Measurements from ENCODE around the gene ADAMTS3.

ADAMTS3 gene

DNA sequence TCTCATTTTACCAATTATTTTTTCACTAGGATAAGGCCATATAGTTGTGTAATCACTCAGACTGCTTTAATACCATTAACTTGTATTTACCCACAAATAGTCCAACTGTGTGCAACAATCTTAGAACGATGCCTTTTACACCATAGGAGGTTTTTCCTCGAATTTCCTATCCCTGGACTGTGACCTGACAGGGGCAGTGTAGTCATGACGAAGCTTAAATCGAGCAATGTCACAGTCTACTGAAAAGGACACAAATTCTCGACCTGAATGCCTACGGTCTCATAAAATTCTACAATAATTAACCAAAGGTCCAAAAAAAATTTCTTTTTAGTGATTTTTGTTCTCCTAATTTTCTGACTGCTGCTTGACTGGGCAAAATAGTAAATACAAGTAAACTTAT lies 208.9 kb downstream of the ADAMTS3 start:
- Histone ChIP-seq H3K79me2 (ENCODE audit: insufficient read depth, low read length) (no peaks in the 10 kb centered on the region), H3K4me2 (ENCODE audit: low read depth, low read length, poor library complexity, severe bottlenecking) (no peak overlapping the region), H3K27me3 (ENCODE audit: insufficient read depth, low read length, poor library complexity, severe bottlenecking) (no peaks in the 10 kb centered on the region), H3K4me1 (ENCODE audit: insufficient read depth, low read length, poor library complexity, severe bottlenecking) (no peaks in the 10 kb centered on the region), H3K9me2 (replicated peaks; ENCODE audit: low read depth, low read length) (no peaks in the 10 kb centered on the region), H4K20me1 (ENCODE audit: insufficient read depth, low read length, poor library complexity, severe bottlenecking) (no peaks in the 10 kb centered on the region), H3F3A (ENCODE audit: low read depth) (no peaks in the 10 kb centered on the region), H2AFZ (ENCODE audit: low read length) (no peak overlapping the region), H3K9me3 (ENCODE audit: insufficient read depth, low read depth, low read length) (no peaks in the 10 kb centered on the region), H3K36me3 (ENCODE audit: insufficient read depth, low read length) (no peaks in the 10 kb centered on the region), H3K4me3 (ENCODE audit: low read length, poor library complexity, severe bottlenecking) (no peak overlapping the region), H3K9ac (ENCODE audit: low read depth, low read length, poor library complexity, severe bottlenecking) (no peak overlapping the region)
- no peak for TF ChIP-seq CTCF (conservative IDR thresholded peaks at IDR 0.05; ENCODE audit: low read length)
- TF ChIP-seq EZH2phosphoT487 (IDR thresholded peaks at IDR 0.05; ENCODE audit: borderline replicate concordance), result no peak

- Histone ChIP-seq H3K4me3 (ENCODE audit: low read length, poor library complexity, severe bottlenecking) (no peak overlapping the region), H3K9ac (ENCODE audit: low read depth, low read length, poor library complexity, severe bottlenecking) (no peak overlapping the region), H3K36me3 (ENCODE audit: insufficient read depth, low read length) (no peaks in the 10 kb centered on the region), H3K9me2 (replicated peaks; ENCODE audit: low read depth, low read length) (no peaks in the 10 kb centered on the region), H3K79me2 (ENCODE audit: insufficient read depth, low read length) (no peaks in the 10 kb centered on the region), H3K4me2 (ENCODE audit: low read depth, low read length, poor library complexity, severe bottlenecking) (no peak overlapping the region), H3K4me1 (ENCODE audit: insufficient read depth, low read length, poor library complexity, severe bottlenecking) (no peaks in the 10 kb centered on the region), H3K9me3 (ENCODE audit: insufficient read depth, low read depth, low read length) (no peaks in the 10 kb centered on the region), H3K27me3 (ENCODE audit: insufficient read depth, low read length, poor library complexity, severe bottlenecking) (no peaks in the 10 kb centered on the region), H3F3A (ENCODE audit: low read depth) (no peaks in the 10 kb centered on the region), H2AFZ (ENCODE audit: low read length) (no peak overlapping the region), H4K20me1 (ENCODE audit: insufficient read depth, low read length, poor library complexity, severe bottlenecking) (no peaks in the 10 kb centered on the region)
- TF ChIP-seq CTCF (conservative IDR thresholded peaks at IDR 0.05; ENCODE audit: low read length) (no peak), EZH2phosphoT487 (IDR thresholded peaks at IDR 0.05; ENCODE audit: borderline replicate concordance) (no peak)
Measured at GRCh38 chr4:72358483-72358882, 210.5 kb downstream of the ADAMTS3 start.

GRCh38 chr4:72357908-72358307 lies 211.1 kb downstream of the ADAMTS3 start:
- H3F3A ChIP-seq (ENCODE audit: low read depth), result no peaks in the 10 kb centered on the region
- no peaks in the 10 kb centered on the region for H4K20me1 ChIP-seq (ENCODE audit: insufficient read depth, low read length, poor library complexity, severe bottlenecking)
- H3K27me3 ChIP-seq (ENCODE audit: insufficient read depth, low read length, poor library complexity, severe bottlenecking), result no peaks in the 10 kb centered on the region
- TF ChIP-seq CTCF (conservative IDR thresholded peaks at IDR 0.05; ENCODE audit: low read length), result no peak
- no peak for TF ChIP-seq EZH2phosphoT487 (IDR thresholded peaks at IDR 0.05; ENCODE audit: borderline replicate concordance)
- no peaks in the 10 kb centered on the region for H3K9me2 ChIP-seq (replicated peaks; ENCODE audit: low read depth, low read length)
- H3K4me3 ChIP-seq (ENCODE audit: low read length, poor library complexity, severe bottlenecking), result no peak overlapping the region
- H3K9me3 ChIP-seq (ENCODE audit: insufficient read depth, low read depth, low read length), result no peaks in the 10 kb centered on the region
- no peaks in the 10 kb centered on the region for H3K4me1 ChIP-seq (ENCODE audit: insufficient read depth, low read length, poor library complexity, severe bottlenecking)
- no peaks in the 10 kb centered on the region for H3K79me2 ChIP-seq (ENCODE audit: insufficient read depth, low read length)
- H3K9ac ChIP-seq (ENCODE audit: low read depth, low read length, poor library complexity, severe bottlenecking), result no peak overlapping the region
- no peak overlapping the region for H3K4me2 ChIP-seq (ENCODE audit: low read depth, low read length, poor library complexity, severe bottlenecking)
- H2AFZ ChIP-seq (ENCODE audit: low read length), result no peak overlapping the region
- H3K36me3 ChIP-seq (ENCODE audit: insufficient read depth, low read length), result no peaks in the 10 kb centered on the region
